HepG2 (cell line): ENCODE measurements around the gene DCPS. TPM values are rescaled to one million over a fixed set of nuclear protein-coding genes. Genes with fewer than 3 reads are reported as not detected.

Experiments used
- GABPB1 ChIP-seq: IDR thresholded peaks from 2 replicates; pipeline ENCODE4 v1.6.1; 2016; ENCODE audit warnings: mild to moderate bottlenecking, missing genetic modification reagents, moderate library complexity, missing compliant biosample characterization
- HOXA3 ChIP-seq: sonication (generic); formaldehyde crosslinking; IDR thresholded peaks from 2 replicates; pipeline ENCODE4 v1.5.0; 2020; ENCODE audit warnings: missing genetic modification reagents
- NFE2L1 ChIP-seq: sonication (generic); formaldehyde crosslinking; IDR thresholded peaks from 2 replicates; pipeline ENCODE4 v1.4.0; 2020; ENCODE audit warnings: missing genetic modification reagents, mild to moderate bottlenecking, borderline replicate concordance
- POLR2AphosphoS5 ChIP-seq: IDR thresholded peaks from 2 replicates; pipeline ENCODE4 v1.6.1; 2012; ENCODE audit warnings: low read depth, low read length
- RBFOX2 ChIP-seq: fragments of 200-400 bp; formaldehyde crosslinking; IDR thresholded peaks from 2 replicates; pipeline ENCODE4 v1.6.1; 2017; ENCODE audit warnings: low read depth, mild to moderate bottlenecking, low read length
- STAG1 ChIP-seq: sonication (generic); formaldehyde crosslinking; IDR thresholded peaks from 2 replicates; pipeline ENCODE4 v1.4.0; 2020; ENCODE audit warnings: missing genetic modification reagents
- ZNF644 ChIP-seq: IDR thresholded peaks from 2 replicates; pipeline ENCODE4 v1.6.1; 2016; ENCODE audit warnings: low read depth
- polyA plus RNA-seq, 8 experiments: library from polyadenylated mRNA; depleted of rRNA in 3 of 8; stranded (reverse) in 7 of 8; unstranded in 1 of 8; fragments of >200 nt; fragmentation: Illumina TruSeq in 4 of 8; extraction: Trizol in 4 of 8; gene quantifications; 2 replicates each; pipeline versions ENCODE4 v1.2.1 to v1.2.3, GENCODE V29; 2011 to 2016; ENCODE audit warnings: low read depth in 4 of 8, missing spikeins in 1 of 8, mixed read lengths in 1 of 8; ENCODE audit not compliant: insufficient read depth in 1 of 8
- total RNA-seq, 5 experiments: library from RNA; depleted of rRNA; stranded (reverse); fragments of >200 nt; fragmentation: Illumina TruSeq; extraction: Trizol; gene quantifications; 2 replicates each; pipeline ENCODE4 v1.2.3, GENCODE V29; 2016; ENCODE audit warnings: low read depth in 1 of 5
- TF ChIP-seq, protein P1 (sequence below), 2 experiments: fragments of 450-650 bp in 1 of 2; sonication (generic) in 1 of 2; formaldehyde crosslinking in 1 of 2; IDR thresholded peaks; 2 replicates each; pipeline versions ENCODE4 v1.6.1 to v1.8.0; 2016 to 2022; ENCODE audit warnings: antibody characterized with exemption in 1 of 2, mild to moderate bottlenecking in 1 of 2, missing genetic modification reagents in 1 of 2
- TF ChIP-seq, protein P2 (sequence below): IDR thresholded peaks from 2 replicates; pipeline ENCODE4 v1.6.1; 2016; ENCODE audit warnings: low read depth, control low read depth
- TF ChIP-seq, protein P3 (sequence below): sonication (generic); formaldehyde crosslinking; IDR thresholded peaks from 2 replicates; pipeline ENCODE4 v1.8.1; 2023; ENCODE audit warnings: mild to moderate bottlenecking, missing genetic modification reagents
- TF ChIP-seq, protein P4 (sequence below): sonication (generic); formaldehyde crosslinking; IDR thresholded peaks from 2 replicates; pipeline ENCODE4 v1.5.0; 2020; ENCODE audit warnings: missing genetic modification reagents
- TF ChIP-seq, protein P5 (sequence below): sonication (generic); formaldehyde crosslinking; IDR thresholded peaks from 2 replicates; pipeline ENCODE4 v1.5.0; 2020; ENCODE audit warnings: mild to moderate bottlenecking, missing genetic modification reagents

Gene DCPS
- total and polyA plus RNA-seq, 2 of the 13 experiments (the other 11 are each of a cell fraction or from before 2014, with no cell fraction given), result 21.9 to 22.5 TPM

DNA sequence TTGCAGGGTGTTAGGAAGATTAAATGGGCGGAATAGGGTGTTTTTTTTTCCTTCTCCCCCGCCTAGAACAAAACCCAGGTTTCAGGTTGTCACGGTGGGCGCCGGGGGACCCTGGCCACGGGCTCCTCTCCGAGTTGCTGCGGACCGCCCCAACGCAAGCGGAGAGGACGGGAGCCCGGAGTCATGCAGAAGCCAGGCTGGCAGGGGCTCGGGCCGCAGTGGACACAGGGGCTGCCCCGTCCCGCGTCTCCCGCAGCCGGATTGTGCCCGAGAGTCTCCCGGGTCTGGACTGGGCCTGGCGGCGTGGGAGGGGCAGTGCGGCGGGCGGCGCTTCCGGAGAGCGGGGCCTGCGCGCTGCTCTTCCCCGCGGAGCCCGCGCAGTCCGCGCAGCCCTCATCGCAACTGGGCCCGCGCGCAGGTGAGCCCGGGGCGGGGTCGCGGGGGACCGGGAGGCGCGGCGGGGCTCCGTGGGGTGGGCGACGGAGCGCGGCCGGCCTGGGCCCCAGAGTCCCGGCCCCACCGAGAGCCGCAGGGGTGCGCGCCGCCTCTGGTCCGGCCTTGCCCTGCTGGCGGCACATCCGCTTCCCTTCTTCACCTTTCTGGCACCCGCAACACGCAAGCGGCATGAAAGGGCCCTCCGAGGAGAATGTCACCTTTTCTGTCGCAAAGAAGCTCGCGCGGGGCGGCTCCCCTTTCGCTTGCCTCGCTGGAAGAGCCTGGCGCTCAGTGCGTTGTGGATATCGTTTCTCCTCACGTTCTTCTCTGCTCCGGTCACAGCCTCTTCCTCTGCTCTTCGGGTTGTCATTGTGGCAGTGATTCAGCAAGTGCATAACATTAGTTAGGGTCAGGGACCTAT is 20.9 kb upstream of the DCPS start, which contains the start of gene TIRAP (continued):
- TF ChIP-seq, protein P1, sequence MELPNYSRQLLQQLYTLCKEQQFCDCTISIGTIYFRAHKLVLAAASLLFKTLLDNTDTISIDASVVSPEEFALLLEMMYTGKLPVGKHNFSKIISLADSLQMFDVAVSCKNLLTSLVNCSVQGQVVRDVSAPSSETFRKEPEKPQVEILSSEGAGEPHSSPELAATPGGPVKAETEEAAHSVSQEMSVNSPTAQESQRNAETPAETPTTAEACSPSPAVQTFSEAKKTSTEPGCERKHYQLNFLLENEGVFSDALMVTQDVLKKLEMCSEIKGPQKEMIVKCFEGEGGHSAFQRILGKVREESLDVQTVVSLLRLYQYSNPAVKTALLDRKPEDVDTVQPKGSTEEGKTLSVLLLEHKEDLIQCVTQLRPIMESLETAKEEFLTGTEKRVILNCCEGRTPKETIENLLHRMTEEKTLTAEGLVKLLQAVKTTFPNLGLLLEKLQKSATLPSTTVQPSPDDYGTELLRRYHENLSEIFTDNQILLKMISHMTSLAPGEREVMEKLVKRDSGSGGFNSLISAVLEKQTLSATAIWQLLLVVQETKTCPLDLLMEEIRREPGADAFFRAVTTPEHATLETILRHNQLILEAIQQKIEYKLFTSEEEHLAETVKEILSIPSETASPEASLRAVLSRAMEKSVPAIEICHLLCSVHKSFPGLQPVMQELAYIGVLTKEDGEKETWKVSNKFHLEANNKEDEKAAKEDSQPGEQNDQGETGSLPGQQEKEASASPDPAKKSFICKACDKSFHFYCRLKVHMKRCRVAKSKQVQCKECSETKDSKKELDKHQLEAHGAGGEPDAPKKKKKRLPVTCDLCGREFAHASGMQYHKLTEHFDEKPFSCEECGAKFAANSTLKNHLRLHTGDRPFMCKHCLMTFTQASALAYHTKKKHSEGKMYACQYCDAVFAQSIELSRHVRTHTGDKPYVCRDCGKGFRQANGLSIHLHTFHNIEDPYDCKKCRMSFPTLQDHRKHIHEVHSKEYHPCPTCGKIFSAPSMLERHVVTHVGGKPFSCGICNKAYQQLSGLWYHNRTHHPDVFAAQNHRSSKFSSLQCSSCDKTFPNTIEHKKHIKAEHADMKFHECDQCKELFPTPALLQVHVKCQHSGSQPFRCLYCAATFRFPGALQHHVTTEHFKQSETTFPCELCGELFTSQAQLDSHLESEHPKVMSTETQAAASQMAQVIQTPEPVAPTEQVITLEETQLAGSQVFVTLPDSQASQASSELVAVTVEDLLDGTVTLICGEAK (IDR thresholded peaks at IDR 0.05), result no peak
- TF ChIP-seq, protein P1 (CRISPR knock-in tag; IDR thresholded peaks at IDR 0.05), result no peak
- TF ChIP-seq, protein P2, sequence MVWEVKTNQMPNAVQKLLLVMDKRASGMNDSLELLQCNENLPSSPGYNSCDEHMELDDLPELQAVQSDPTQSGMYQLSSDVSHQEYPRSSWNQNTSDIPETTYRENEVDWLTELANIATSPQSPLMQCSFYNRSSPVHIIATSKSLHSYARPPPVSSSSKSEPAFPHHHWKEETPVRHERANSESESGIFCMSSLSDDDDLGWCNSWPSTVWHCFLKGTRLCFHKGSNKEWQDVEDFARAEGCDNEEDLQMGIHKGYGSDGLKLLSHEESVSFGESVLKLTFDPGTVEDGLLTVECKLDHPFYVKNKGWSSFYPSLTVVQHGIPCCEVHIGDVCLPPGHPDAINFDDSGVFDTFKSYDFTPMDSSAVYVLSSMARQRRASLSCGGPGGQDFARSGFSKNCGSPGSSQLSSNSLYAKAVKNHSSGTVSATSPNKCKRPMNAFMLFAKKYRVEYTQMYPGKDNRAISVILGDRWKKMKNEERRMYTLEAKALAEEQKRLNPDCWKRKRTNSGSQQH (CRISPR knock-in tag), result 0 out of 2 replicates have a peak, but pooled peaks have one; percentile 27
- TF ChIP-seq GABPB1 (CRISPR knock-in tag) (peak; percentile 88), RBFOX2 (peak; percentile 92), STAG1 (CRISPR knock-in tag) (no peak), HOXA3 (0 out of 2 replicates have a peak, but pooled peaks have one; percentile 12), NFE2L1 (CRISPR knock-in tag) (no peak), ZNF644 (CRISPR knock-in tag) (no peak), POLR2AphosphoS5 (peak; percentile 79)
- TF ChIP-seq, protein P3, sequence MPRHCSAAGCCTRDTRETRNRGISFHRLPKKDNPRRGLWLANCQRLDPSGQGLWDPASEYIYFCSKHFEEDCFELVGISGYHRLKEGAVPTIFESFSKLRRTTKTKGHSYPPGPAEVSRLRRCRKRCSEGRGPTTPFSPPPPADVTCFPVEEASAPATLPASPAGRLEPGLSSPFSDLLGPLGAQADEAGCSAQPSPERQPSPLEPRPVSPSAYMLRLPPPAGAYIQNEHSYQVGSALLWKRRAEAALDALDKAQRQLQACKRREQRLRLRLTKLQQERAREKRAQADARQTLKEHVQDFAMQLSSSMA (CRISPR knock-in tag), result peak; percentile 74; the same call in 1 of the 2 replicates
- TF ChIP-seq, protein P4, sequence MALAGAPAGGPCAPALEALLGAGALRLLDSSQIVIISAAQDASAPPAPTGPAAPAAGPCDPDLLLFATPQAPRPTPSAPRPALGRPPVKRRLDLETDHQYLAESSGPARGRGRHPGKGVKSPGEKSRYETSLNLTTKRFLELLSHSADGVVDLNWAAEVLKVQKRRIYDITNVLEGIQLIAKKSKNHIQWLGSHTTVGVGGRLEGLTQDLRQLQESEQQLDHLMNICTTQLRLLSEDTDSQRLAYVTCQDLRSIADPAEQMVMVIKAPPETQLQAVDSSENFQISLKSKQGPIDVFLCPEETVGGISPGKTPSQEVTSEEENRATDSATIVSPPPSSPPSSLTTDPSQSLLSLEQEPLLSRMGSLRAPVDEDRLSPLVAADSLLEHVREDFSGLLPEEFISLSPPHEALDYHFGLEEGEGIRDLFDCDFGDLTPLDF (CRISPR knock-in tag), result 0 out of 2 replicates have a peak, but pooled peaks have one; percentile 23
- TF ChIP-seq, protein P5, sequence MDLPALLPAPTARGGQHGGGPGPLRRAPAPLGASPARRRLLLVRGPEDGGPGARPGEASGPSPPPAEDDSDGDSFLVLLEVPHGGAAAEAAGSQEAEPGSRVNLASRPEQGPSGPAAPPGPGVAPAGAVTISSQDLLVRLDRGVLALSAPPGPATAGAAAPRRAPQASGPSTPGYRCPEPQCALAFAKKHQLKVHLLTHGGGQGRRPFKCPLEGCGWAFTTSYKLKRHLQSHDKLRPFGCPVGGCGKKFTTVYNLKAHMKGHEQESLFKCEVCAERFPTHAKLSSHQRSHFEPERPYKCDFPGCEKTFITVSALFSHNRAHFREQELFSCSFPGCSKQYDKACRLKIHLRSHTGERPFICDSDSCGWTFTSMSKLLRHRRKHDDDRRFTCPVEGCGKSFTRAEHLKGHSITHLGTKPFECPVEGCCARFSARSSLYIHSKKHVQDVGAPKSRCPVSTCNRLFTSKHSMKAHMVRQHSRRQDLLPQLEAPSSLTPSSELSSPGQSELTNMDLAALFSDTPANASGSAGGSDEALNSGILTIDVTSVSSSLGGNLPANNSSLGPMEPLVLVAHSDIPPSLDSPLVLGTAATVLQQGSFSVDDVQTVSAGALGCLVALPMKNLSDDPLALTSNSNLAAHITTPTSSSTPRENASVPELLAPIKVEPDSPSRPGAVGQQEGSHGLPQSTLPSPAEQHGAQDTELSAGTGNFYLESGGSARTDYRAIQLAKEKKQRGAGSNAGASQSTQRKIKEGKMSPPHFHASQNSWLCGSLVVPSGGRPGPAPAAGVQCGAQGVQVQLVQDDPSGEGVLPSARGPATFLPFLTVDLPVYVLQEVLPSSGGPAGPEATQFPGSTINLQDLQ, result peak; percentile 84
